Raji (cell line): Measurements from ENCODE around the gene SLC6A9.

Experiments used
- POLR2A ChIP-seq: IDR thresholded peaks from 2 replicates; pipeline ENCODE4 v1.6.1; 2011; ENCODE audit warnings: low read depth, low read length, control low read depth; ENCODE audit not compliant: insufficient read depth

The SLC6A9 gene

GRCh38 chr1:44036409-44037139, 5.3 kb upstream of the SLC6A9 start:
- no peak for TF ChIP-seq POLR2A

DNA sequence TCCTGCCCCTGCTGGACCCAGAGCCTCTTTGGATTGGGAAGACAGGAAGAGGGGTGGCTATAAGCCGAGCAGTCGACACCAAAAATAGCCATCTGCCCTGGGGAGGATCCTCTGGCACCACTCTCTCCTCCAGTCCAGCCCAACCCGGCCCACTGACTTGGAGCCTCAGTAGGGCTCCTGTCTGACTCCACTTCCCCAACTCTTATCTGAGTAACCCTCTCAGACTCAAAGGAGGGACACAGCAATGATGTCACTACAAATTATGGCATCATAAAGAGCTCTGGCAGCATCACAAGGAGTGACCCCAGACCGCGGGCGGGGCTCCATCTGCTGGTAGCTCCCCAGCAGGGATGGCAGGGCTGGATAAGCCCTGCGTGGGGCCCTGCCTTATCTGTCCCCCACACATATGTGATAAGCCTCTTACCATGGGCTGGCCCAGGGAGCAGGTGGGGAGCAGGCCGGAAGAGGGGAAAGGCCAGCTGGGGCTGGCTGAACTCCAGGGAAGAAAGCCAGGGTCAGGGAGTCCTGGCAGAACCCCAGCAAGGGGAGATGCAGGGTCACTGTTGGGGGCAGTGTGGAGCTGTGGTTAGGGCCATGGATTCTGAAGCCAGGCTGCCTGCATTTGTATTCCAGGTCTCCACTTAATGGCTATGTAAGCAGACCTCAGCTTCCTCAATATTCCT, 4.6 kb upstream of the SLC6A9 start:
- TF ChIP-seq POLR2A = no peak

DNA sequence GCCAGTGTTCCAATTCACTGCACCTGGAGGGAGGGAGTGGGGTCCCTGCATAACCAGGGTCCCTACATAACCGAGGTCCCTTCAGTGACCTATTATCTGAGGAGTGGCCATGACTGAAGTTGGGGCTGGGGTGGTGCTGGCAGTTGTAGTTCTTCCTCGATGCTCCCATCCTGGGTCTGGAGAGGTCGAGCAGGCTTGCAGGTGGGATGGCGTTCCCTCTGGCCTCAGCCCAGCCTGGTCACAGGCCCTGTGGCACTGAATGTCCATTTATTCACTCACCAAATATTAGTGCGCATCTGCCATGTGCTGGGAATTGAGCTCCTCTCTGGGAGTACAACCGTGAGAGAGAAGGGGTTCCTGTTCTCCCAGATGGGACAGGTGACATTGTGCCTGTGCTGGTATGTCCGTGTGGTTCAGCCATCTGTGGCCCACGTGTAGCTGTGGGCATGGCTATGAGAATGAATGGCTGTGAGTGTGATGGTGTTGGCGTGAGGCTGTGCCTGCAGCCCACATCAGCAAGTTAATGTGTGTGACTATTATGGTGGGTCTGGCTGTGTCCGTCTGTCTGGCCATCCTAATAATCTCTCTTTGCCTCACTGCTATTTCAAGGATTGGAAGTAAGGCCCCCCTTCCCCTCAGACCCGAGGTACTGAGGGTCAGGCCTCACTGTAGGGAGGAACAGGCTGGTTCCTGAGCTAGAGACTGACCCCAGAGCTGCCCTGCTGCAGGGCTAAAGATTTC, 3.9 kb upstream of the SLC6A9 start:
- TF ChIP-seq POLR2A = no peak; the same call in 1 of the 2 replicates

- TF ChIP-seq POLR2A = no peak
Observed at GRCh38 chr1:44034423-44034822, 3.2 kb upstream of the SLC6A9 start.

- no peak for TF ChIP-seq POLR2A
Observed at GRCh38 chr1:44033756-44034155, 2.5 kb upstream of the SLC6A9 start.

GRCh38 chr1:44033041-44033575, 1.8 kb upstream of the SLC6A9 start:
- no peak for TF ChIP-seq POLR2A

- 0 out of 2 replicates have a peak, but pooled peaks have one; percentile 29 for TF ChIP-seq POLR2A
Observed at GRCh38 chr1:44032170-44032790, 1.0 kb upstream of the SLC6A9 start.

GRCh38 chr1:44030605-44031251, 534 bp downstream of the SLC6A9 start:
- peak; percentile 41 for TF ChIP-seq POLR2A

- TF ChIP-seq POLR2A = peak; percentile 64
Observed at GRCh38 chr1:44029911-44030604, 1.2 kb downstream of the SLC6A9 start.

- no peak for TF ChIP-seq POLR2A
Observed at GRCh38 chr1:44029260-44029910, 1.9 kb downstream of the SLC6A9 start.

DNA sequence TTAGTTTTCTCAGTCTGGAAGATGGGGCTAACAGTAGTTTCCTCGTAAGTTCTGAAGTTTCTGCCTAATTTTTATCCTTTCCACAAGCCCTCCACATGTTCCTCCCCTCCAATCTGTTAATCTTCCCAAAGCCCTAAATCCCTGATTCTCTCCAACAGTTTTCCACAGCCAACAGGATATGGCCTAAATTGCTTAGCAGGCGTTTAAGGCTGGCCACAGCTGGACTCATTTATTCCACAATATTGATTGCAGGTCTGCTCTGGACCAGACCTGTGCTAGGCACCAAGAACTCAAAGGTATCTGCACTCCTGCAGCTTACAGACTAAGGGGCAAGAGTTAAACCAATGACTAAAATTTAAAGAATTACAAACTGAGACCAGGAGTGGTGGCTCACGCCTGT, 3.9 kb downstream of the SLC6A9 start:
- TF ChIP-seq POLR2A = no peak

GRCh38 chr1:44025816-44026215, 5.4 kb downstream of the SLC6A9 start:
- peak; percentile 76 for TF ChIP-seq POLR2A

DNA sequence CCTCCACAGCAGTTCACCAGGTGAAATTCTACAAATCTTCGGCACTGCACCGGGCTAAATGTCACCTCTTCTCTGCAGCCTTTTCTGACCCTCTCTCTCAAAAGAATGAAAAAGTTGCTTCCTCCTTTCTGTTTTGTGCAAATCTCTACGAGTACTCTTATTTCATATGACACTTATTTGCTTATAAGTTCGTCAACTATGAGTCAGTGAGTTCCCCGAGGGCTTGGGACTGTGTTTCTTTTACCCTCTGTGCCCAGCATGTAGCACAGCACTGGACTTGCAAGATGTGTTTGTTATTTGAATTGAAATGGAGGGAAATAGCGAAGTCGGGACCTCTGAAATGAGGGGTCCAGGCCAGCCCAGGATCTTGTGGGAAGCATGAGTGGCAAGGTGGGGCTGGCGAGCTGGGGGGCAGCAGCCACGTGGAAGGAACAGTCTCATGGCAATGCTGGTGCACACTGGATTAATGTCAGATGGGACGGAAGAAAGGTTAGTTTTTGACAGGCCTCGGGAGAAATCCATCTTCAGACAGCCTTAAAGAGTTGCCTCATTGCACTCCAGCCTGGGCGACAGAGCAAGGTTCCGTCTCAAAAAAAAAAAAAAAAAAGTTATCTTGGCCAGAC, 6.2 kb downstream of the SLC6A9 start:
- TF ChIP-seq POLR2A = no peak
